HG03280 (cell line): ENCODE results near the gene TCERG1L.
"Not testable (repeated sequence)": the region's sequence is repeated elsewhere in the genome, so short reads cannot be mapped to it uniquely, and the experiment has no call there.

ENCODE experiments used
- ATAC-seq: cut with Tn5 transposase; IDR thresholded peaks from one replicate; pipeline ENCODE4 v1.9.1; 2021; ENCODE audit warnings: mild to moderate bottlenecking, moderate library complexity; ENCODE audit not compliant: unreplicated experiment

The TCERG1L gene

GRCh38 chr10:131150126-131150525, 161.4 kb downstream of the TCERG1L start:
- no peak for ATAC-seq

GRCh38 chr10:131149586-131149985, 161.9 kb downstream of the TCERG1L start:
- ATAC-seq = no peak

DNA sequence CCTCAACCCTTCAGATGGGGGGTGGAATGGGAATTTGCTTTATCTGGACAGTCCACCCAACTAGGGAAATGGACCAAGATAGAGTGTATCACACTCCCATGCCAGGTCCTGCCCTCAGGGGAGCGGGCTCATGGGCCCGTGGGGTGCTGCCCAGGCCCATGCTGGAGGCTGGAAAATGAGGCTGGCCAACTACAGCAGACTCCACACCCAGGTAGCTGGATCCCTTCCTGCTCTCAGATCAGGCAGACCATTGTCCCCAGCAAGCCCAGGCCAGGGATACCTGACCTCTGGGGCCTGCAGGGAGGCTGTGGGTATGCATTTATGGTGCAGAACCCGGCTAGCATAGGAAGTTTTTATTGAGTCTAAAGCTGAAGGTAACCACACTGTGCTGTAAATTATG, 162.4 kb downstream of the TCERG1L start:
- ATAC-seq = no peak

DNA sequence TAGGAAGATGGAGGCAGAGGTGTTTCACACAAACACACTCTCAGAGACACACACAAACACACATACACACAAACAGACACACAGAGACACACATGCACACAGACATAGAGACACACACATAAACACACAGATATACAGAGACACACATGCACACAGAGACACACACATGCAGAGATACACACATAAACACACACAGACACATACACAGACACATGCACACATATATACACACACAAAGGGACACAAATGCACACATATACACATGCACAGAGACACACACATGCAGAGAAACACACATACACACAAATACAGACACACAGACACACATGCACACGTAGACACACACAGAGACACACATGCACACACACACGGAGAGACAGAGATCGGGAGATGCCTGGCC, 163.3 kb downstream of the TCERG1L start:
- ATAC-seq = no peak

DNA sequence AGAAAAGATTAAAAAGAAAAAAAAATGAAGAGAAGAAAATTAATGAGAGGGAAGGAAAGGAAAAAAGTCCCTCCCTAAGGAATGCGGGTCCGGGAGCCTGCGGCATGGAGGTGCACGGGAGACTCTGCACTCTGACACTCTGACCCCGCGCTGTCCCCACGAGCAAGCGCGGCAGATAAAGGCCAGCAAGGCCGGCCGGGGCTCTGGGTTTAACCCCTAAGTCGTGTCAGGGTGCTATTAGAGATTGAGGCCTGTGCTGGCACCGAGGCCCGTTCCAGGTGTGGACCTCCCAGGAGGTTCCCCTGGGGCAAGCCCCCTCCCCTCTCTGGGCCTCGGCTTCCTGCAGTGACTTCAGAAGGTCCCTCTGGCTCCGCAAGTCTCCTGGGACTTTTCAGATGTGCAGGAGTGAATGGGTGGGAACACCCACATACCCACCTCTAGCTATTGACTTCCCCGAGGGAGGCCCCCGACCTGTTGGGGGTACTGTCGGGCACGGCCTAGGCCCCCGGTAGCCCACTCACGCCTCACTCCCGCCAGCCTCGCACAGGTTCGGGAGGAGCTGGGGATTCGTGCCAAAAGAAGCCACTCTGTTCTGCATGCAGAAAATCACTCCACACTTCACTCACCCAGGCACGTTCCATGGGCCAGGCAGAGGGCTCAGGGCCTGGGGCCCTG, 164.1 kb downstream of the TCERG1L start:
- no peak for ATAC-seq

DNA sequence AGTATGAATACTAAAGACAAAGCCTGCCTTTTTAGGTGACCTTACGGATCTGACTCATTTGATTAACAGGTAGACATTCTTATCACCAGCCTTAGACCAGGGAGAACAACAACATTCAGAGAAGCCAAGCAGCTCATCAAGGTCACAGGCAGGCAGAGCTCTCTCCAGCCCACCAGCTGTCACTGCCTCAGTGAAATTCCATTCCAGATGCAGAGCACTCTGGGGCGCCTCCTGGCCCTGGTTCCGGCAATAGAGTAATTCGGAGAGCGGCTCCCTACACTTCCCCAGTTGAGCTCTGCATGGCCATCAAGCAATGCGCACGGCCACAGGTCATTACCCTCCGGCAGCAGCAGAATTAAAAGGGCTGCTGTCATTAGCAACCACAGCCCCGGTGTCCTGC, 164.7 kb downstream of the TCERG1L start:
- ATAC-seq = no peak

- ATAC-seq = no peak
Observed at GRCh38 chr10:131145756-131146155, 165.8 kb downstream of the TCERG1L start.

DNA sequence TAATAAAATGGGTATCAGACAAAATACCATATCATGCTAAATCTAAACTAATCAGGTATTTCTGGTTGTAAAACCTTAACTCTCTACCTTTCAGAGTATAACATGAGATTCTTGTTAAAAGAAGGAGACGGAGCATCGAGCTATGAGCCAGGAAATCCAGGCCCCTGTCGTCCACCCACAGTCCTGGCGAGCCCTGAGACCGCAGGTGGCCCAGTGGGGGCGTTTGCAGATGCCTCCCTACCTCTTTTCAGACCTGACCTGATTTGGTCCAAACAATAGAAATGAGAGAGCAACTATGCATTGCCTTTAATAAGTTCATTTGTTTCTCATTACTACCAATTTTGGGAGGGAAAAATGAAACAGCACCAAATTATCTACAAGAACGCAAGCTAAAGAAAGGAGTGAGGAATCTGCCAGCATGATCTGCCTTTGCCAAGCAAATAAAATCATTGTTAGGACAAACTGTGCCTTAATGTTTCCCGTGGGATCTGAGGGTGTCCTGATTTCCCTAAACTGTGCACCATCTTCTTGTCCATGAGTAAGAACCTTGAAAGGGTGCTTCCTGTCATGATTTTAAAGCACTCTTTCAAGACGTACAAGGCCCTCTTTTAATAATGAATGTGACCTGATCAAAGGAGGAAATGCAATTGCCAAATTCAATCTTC, 166.7 kb downstream of the TCERG1L start:
- no peak for ATAC-seq

GRCh38 chr10:131144196-131144595, 167.3 kb downstream of the TCERG1L start:
- no peak for ATAC-seq

GRCh38 chr10:131143425-131144165, 167.9 kb downstream of the TCERG1L start:
- ATAC-seq = no peak

DNA sequence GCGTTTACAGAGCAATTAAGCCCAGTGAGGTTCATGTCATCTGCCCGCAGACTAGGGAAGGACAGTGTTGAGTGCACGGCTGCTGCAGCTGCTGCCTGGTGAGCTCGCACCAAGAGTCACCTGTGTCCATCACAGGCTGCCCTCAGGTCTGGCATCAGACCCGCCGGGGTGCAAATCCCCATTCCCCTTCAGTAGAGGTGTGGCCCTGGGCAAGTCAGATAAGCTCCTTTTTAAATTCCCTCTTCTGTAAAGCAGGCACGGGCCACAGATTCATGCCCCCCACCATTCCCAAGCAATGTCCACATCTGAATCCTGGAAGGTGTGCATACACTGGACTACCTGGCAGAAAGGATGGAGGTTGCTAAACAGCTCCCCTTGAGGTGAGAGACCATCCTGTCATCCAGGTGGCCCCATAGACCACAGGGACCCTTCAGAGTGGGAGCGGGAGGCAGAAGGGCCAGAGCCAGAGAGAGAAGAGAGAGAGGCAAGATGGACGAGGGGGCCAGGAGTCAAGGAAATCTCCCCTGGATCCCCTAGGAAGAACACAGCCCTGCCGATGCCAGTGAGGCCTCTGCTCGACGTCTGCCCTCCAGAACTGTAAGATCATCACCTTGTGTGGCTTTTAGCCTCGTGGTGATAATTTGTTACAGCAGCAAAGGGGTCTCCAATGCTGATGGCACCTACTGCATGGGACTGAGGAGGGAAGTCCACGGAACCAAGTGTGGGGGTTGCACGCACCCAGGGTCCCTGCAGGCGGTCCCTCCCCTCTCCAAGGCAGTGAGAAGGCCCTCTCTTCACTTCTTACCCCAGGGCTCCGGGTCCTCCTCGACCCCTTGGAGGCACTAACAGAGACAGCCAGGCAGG, 168.8 kb downstream of the TCERG1L start:
- no peak for ATAC-seq

DNA sequence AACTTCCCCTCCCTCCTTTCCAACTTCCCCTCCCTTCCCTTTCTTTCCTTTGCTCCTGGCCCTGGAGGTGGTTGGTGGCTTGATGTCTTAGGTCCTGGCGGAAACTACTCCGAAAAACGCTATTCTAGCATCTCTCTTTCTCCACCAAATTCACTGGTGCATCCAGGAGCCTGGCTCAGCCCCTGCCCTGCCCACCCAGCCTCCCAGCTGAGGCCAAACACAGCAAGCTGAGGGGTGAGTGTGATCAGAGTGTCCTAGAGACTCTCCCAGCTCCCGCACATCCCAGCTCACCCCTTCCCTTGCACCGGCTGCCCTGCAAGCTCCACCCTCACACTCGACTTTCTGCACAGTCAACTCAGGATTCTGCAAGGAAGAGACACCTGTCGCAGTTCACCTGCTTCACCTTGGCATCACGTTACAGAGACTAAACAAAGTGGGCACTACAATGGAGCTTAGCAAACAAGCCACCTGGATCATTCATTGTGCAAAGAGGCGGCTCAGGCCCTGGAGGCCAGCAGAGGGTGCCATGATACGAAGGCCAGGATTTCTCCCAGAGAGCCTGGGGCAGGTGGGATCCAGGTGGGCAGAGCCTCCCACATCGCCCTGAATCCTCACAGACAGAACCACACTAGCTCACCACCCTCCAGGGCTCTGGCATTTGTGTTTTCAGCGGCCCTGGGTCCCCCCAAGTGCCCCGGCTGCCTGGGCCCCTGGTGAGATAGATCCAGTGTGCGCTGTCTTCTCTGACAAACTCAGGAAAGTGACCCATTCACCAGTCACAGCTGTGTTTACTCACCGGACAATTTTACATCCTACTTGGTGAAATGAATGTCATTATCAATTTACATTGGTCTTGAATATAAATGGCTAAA, 169.6 kb downstream of the TCERG1L start:
- ATAC-seq = no peak

GRCh38 chr10:131141207-131141606, 170.3 kb downstream of the TCERG1L start:
- no peak for ATAC-seq

GRCh38 chr10:131140606-131141005, 170.9 kb downstream of the TCERG1L start:
- no peak for ATAC-seq

DNA sequence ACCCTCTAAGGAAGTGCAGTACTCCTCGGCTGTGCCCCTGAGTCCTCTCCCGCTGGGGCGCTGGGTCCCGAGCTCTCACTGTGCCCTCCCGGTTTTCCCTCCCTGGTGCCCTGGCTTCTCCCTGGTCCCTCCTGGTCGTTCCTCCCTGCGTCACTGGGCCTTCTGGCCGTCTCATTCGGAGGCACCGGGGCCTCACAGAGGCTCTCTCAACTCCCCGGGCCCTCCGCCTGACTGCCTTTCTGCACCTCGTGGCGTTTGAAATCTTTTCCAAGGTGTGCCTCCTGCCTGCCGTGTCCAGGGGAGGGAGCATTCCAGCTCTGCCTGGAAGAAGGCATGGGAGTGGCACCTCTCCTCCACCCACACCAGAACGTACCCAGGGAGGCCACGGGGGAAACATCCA, 174.3 kb downstream of the TCERG1L start:
- ATAC-seq = no peak

DNA sequence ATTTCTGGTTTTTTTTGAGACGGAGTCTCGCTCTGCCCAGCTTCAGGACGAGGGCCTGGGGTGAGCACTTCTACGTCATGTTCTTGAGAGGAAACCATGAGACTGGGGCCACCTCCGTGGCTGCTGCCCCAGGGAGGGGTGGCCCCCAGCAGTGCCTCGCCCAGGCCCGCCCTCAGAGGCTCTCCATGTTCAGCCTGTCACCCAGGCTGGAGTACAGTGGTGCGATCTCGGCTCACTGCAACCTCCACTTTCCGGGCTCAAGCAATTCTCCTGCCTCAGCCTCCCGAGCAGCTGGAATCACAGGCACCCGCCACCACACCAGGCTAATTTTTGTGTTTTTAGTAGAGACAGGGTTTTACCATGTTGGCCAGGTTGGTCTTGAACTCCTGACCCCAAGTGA, 175.2 kb downstream of the TCERG1L start:
- not testable (repeated sequence) for ATAC-seq

- ATAC-seq = no peak
Observed at GRCh38 chr10:131135716-131136115, 175.8 kb downstream of the TCERG1L start.

DNA sequence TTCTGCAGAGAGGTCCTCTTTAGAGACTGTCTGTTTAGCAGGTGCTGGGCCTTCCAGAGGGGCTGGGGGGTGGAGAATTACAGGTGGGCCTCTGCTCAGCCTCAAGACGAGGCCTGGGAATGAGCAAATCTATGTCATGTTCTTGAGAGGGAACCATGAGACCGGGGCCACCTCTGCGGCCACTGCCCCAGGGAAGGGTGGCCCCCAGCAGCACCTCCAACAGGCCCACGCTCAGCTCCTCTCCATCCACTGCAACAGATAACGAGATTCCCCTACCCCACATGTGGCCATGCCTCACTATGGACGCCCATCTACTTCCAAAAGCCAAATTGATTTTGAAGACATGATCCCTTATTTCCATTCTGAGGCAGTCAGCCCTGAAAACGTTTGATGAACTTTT, 176.9 kb downstream of the TCERG1L start:
- no peak for ATAC-seq

DNA sequence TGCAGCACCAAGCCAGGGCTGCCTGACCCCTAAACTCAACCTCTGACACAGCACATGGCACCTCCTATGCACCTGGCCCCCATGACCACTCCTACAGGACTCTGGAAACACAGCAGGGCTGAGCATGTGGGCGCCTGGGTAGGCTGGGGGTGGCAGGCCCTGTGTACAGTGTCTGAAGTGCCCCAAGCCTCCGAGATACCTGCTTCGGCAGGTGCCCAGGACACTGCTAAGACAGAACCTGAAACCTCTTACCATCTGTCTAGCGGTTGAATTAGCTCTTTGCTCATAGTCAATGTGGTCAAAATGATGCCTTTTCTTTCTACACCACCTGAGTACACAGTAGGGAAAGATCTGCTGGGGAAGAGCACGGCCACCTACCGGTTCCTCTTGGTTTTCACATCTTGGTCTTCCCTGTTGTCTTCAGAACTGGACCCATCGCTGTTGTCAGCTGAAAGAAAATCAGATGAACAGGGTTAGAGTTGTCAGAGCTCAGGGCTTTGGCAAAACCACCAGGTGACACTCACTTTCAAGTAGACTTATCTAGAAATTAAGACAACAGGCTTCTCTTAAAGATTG, 177.4 kb downstream of the TCERG1L start:
- no peak for ATAC-seq

DNA sequence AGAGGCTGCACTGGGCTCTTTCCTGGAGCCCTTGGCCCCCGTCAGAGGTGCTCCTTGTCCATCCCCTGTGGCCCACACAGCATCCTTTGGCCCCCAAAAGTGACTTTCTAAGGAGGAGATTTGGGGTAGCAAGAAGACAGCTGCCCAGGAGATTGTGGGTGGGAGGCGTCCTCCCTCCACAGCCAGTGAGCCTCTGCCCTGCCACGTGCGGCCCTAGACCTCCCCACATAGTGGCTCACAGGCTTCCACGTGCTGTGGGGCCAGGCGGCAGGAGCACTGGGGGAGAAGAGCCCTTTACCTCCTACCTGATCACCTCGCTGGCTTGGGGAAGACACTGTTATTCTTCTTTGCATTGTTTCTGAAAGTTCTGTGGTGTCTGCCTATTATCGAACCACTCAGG, 178.8 kb downstream of the TCERG1L start:
- no peak for ATAC-seq
